UCSD-AML1 (cell line): ENCODE data around the gene ANXA2R.
"Not testable (repeated sequence)": the region's sequence is repeated elsewhere in the genome, so short reads cannot be mapped to it uniquely, and the experiment has no call there.

Experiments
- DNase-seq: peaks from one replicate; lab custom pipeline; 2025; ENCODE audit not compliant: unreplicated experiment; lab: John Stamatoyannopoulos, UW

Gene ANXA2R

GRCh38 chr5:43036409-43036808, 3.7 kb downstream of the ANXA2R start:
- no peak for DNase-seq

- no peak for DNase-seq
These were observed 5.5 kb downstream of the ANXA2R start for GRCh38 chr5:43034591-43034968.

- DNase-seq: no peak
These were observed 6.1 kb downstream of the ANXA2R start for GRCh38 chr5:43033841-43034590.

GRCh38 chr5:43027054-43027785, 12.9 kb downstream of the ANXA2R start:
- DNase-seq: no peak

- not testable (repeated sequence) for DNase-seq
These were observed 14.8 kb downstream of the ANXA2R start for GRCh38 chr5:43025184-43025950.

- DNase-seq: no peak
These were observed 15.9 kb downstream of the ANXA2R start for GRCh38 chr5:43024217-43024616.

GRCh38 chr5:43021151-43021550, 19.0 kb downstream of the ANXA2R start:
- no peak for DNase-seq

GRCh38 chr5:43020399-43020746, 19.7 kb downstream of the ANXA2R start:
- DNase-seq: no peak

GRCh38 chr5:43019614-43020398, 20.3 kb downstream of the ANXA2R start:
- DNase-seq: peak; percentile 75

GRCh38 chr5:43019291-43019613, 20.9 kb downstream of the ANXA2R start:
- DNase-seq: no peak

- DNase-seq: no peak
These were observed 22.7 kb downstream of the ANXA2R start for GRCh38 chr5:43017428-43017815.

- no peak for DNase-seq
These were observed 23.8 kb downstream of the ANXA2R start for GRCh38 chr5:43016217-43016779.

GRCh38 chr5:43014522-43014921, 25.6 kb downstream of the ANXA2R start:
- DNase-seq: no peak

- no peak for DNase-seq
These were observed 29.2 kb downstream of the ANXA2R start for GRCh38 chr5:43010935-43011315.

- peak; percentile 93 for DNase-seq
These were observed 31.6 kb downstream of the ANXA2R start for GRCh38 chr5:43008363-43009153.

GRCh38 chr5:43007911-43008362, 32.2 kb downstream of the ANXA2R start:
- DNase-seq: peak; percentile 82

GRCh38 chr5:43007246-43007910, 32.7 kb downstream of the ANXA2R start:
- peak; percentile 89 for DNase-seq

- DNase-seq: no peak
These were observed 33.5 kb downstream of the ANXA2R start for GRCh38 chr5:43006424-43007202.

GRCh38 chr5:43005031-43005430, 35.1 kb downstream of the ANXA2R start:
- no peak for DNase-seq
